Hair follicle dermal papilla cell (primary cell): ENCODE results near the gene SUN1. TPM values are rescaled to one million over a fixed set of nuclear protein-coding genes. Genes with fewer than 3 reads are reported as not detected.

Experiments
- total RNA-seq: library from RNA; depleted of rRNA; stranded (reverse); fragments of >200 nt; gene quantifications from 2 replicates; pipeline ENCODE4 v1.2.3, GENCODE V29; 2012

The SUN1 gene
- total RNA-seq: 225 and 246 TPM in 2 replicates

DNA sequence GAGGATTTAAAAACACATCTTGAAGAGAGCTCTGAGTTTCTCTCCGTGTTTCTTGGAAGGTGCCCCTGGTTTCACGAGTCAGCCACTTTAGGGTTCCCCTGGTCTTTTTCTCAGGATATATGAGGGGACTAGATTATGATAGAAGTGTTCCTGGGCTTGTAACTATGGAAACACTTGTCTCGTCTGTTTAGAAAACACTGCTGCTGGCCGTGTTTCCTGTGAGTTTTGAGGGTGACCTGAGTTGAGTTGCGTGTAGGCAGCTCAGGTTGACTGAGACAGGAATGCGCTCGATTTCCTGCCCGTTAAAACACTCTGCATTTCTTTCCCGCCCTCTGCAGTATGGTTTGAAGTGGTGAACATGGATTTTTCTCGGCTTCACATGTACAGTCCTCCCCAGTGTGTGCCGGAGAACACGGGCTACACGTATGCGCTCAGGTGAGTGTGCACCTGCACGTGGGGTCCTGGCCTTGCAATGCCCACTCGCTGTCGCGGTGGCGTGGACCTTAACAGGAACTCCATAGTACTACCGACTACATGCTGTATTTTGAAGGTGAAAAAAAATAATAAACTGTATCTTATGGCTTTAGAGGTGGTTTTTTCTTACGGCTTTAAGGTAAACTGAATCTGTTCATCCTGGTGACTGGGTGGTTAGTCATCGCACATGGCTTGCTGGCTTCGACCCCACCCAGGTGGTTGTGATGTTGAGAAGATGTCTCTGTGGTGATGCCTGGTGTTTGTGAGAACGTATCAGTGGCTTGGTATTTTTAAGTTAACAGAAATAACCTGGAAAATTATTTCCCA is at the start of gene SUN1:
SUN1 (plus strand) TSS at position 310 of the 801 bp plus-strand sequence; CDS start at position 359, 49 bp downstream.

DNA sequence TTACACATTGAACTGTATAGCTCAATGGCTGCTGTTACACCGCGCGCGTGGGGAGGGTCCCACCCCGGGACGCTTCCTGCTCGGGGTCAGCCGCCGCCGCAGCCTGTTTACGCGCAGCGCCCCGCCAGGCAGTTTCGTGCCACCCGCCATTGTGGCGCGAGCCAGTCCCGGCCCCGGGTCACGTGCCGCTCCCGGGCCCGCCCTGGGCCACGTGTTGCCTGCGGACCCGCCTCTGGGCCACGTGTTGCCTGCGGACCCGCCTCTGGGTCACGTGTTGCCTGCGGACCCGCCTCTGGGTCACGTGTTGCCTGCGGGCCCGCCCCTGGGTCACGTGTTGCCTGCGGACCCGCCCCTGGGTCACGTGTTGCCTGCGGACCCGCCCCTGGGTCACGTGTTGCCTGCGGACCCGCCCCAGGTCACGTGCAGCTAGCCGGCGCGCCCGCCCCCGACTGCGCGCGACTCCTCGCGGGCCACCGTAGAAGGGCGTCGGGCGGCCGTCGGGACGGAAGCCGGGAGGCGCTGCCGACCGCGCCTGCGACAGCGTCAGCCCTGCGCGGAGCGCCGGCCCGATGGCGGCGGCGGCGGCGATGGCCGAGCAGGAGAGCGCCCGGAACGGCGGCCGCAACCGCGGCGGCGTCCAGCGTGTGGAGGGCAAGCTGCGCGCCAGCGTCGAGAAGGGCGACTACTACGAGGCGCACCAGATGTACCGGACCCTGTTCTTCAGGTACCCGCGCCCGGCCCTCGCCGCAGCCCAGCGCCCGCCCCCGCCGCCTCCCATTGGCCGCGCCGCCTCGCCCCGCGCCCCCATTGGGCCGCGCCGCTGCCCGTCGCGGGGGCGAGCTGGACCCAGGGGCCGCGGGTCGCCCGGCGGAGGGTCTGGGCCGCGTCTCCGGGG is 44.0 kb downstream of the SUN1 start, which contains the start of gene GET4:
GET4 (plus strand) TSS at position 478 of the 895 bp plus-strand sequence; CDS start at position 570, 92 bp downstream.

Other genes with a start within 250 kb of the SUN1 start
- gene DNAAF5, start 105.8 kb upstream of the SUN1 start, total RNA-seq: 24.4 and 28.2 TPM in 2 replicates
- 8.7 and 9.2 TPM in 2 replicates for gene PRKAR1B, start 105.2 kb upstream of the SUN1 start, total RNA-seq
- gene GET4, start 44.1 kb downstream of the SUN1 start, total RNA-seq: 18.3 and 22.7 TPM in 2 replicates
- gene ADAP1, start 122.2 kb downstream of the SUN1 start, total RNA-seq: 0.16 and 0.97 TPM in 2 replicates
- gene COX19, start 143.1 kb downstream of the SUN1 start, total RNA-seq: 10.0 and 10.4 TPM in 2 replicates
- not detected in 2 replicates for gene CYP2W1, start 150.7 kb downstream of the SUN1 start, total RNA-seq
- gene GPR146, start 212.1 kb downstream of the SUN1 start, total RNA-seq: 1.2 and 1.6 TPM in 2 replicates